Anterior cingulate cortex (tissue), 58 donors: ENCODE results near the gene ZFYVE26.
"Not testable (repeated sequence)": the region's sequence is repeated elsewhere in the genome, so short reads cannot be mapped to it uniquely, and the experiment has no call there.

Source experiments
- DNase-seq, 58 donors: peaks; one replicate each; lab custom pipeline; 2025; lab: John Stamatoyannopoulos, UW

The ZFYVE26 gene

DNA sequence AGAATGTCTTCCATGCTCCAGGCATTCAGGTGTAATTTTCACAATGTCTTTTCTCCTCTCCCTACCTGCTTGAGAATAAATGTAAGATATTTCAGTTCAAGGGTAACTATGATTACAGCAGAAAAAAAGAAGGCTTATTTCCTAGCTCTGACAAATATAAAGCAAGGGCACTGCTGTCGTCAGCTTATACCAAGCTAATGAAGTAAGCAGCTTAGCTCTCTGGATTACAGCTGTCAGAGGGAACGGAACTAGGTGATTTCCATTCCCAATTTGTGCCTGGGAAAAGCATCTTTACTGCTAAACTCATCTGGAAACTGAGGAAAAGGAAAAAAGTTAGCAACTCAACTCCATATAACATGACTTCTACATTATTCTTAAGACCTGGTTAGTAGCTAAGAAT is 56.5 kb downstream of the ZFYVE26 start:
- no peak for DNase-seq

DNA sequence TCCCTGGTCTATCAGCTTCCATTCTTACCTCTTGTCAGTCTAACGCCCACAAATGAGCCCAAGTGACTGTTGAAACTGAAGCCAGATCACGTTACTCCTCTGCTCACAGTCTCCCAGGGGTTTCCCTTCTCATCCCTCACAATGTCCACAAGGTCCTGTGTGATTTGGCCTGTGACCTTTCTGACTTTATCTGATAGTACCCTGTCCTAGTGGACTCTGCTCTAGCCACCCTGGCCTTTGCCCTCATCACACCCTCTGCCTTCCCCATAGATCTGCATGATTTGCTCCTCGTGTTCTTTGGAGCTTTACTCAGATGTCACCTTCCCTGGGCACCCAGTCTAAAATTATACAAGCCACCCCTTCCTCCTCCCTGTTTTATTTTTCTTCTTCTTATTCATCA is 59.2 kb downstream of the ZFYVE26 start:
- DNase-seq: no peak

GRCh38 chr14:67756496-67756895 is 59.9 kb downstream of the ZFYVE26 start:
- no peak for DNase-seq

GRCh38 chr14:67749341-67750084 is 66.9 kb downstream of the ZFYVE26 start:
- peak in 7 of 58 donors; percentile 2 to 40 (median 6) for DNase-seq

DNA sequence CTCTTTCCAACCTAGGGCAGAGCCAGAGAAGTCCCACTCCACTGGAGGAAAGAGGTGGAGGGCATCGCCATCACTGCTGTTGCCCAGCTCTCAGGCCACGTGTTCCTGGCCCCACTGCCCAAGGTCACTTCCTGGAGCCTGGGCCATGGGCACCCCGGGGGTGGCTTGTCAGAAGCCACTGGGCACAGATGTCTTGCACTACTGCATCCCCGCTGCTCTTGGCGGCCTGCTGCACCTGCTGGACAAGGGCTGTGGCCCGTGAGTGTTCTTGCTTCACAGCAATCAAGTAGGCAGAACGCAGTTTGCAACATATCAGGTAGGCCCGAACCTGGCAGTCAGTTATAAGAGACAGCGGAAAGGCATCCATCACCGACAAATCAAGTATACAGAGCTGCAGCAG is 68.1 kb downstream of the ZFYVE26 start:
- no peak for DNase-seq

DNA sequence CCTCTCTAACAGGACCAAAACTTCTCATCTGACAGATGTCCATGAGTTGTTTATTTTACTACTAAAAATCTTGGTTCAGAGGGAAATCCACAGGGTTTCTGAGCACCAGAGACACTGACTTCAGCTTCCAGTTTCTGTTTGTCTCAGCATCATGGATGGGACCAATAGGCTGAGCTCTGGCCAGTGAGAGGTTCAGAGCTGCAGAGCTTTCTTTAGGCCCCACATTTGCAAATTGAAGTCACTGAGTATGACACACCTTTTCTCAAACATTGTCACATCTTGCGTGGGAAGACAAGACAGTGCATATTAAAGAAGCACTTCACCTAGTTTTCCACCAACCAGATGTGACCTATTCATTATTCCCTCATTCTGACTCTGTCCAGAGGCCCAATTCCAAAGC is 69.5 kb downstream of the ZFYVE26 start:
- DNase-seq: no peak

GRCh38 chr14:67744046-67744445 is 72.3 kb downstream of the ZFYVE26 start:
- no peak for DNase-seq

DNA sequence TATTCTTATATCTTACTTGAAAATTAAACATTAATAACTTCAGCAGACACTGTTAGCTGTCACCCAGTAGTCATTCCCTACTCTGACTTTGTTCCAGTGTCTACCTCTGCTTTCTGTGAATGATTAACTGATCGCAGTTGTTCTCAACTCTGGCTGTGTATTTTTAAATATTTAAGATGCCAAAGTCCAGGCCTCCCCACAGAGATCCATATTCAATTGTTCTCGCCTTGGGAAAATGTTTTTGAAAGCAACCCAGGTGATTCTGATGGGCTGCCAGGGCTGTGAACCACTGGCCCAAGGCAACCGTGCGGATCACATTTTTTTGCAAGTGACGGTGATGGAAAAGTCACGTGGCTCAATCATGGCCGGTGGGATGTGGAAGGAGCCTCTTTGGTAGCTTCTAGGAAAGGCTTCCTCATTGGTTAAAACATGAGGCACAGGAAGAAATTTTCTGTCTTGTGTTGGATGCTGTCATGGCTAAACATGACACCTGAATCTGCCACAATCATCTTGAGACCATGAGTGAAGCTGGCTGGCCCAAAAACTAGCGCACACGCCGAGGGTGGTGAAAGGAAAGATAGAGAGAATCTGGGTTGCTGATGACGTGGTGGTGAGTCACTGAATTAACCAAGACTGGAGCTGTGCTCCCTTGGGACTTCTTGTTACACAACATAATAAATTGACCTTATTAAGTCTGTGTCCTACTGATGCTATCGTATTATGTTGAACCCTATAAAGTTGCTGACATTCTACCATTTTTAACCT is 77.5 kb downstream of the ZFYVE26 start:
- DNase-seq: peak in 1 of 58 donors; percentile 4

GRCh38 chr14:67736771-67737170 is 79.6 kb downstream of the ZFYVE26 start:
- no peak for DNase-seq

- DNase-seq: no peak
These were observed 80.8 kb downstream of the ZFYVE26 start for GRCh38 chr14:67735336-67736147.

GRCh38 chr14:67734675-67735074 is 81.7 kb downstream of the ZFYVE26 start:
- no peak for DNase-seq

DNA sequence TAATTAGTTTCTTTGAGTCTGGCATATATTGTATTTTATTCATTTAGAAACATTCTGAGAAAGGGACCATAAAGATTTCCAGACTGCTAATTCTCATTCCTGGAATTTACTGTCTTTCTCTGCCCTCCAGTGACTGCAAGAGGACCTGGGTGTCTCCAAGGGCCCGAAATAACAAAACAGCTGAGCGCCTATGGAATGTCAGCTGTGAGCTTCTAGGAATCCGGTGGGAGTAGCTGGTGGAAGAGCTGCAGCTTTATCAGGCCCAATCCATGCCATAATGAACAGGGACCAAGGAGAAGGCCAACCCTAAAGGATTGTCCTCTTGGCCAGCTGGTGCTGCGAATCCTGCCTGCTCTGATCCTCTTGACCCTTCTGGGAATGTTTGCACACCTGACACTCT is 82.8 kb downstream of the ZFYVE26 start:
- DNase-seq: no peak

GRCh38 chr14:67729072-67729885 is 87.1 kb downstream of the ZFYVE26 start:
- DNase-seq: no peak

GRCh38 chr14:67728258-67728657 is 88.1 kb downstream of the ZFYVE26 start:
- DNase-seq: no peak

DNA sequence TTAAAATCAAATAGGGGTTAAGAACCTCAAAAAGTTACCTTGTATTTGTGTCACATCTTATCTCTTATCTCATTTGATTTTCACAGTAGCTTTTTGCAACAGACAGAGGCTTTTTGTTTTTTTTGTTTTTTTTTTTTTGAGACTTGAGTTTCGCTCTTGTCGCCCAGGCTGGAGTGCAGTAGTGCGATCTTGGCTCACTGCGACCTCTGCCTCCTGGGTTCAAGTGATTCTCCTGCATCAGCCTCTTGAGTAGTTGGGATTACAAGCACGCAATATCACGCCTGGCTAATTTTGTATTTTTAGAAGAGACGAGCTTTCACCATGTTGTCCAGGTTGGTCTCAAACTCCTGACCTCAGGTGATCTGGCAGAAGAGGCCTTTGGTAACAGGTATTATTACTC is 89.0 kb downstream of the ZFYVE26 start:
- DNase-seq: no peak

GRCh38 chr14:67725171-67725570 is 91.2 kb downstream of the ZFYVE26 start:
- DNase-seq: no peak

DNA sequence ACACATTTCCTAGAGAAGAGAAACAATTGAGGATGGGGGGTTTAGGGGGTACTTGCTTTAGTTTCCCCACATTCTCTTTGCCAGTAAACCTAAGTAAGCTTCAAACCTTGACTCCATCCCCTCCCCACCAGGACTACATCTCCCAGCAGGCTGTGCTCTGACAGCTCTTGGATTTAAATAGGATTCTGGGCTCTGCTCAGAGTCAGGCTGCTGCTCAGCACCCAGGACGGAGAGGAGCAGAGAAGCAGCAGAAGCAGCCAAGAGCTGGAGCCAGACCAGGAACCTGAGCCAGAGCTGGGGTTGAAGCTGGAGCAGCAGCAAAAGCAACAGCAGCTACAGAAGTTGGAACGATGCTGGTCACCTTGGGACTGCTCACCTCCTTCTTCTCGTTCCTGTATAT is 94.1 kb downstream of the ZFYVE26 start:
- peak in 52 of 58 donors; percentile 2 to 82 (median 36) for DNase-seq

DNA sequence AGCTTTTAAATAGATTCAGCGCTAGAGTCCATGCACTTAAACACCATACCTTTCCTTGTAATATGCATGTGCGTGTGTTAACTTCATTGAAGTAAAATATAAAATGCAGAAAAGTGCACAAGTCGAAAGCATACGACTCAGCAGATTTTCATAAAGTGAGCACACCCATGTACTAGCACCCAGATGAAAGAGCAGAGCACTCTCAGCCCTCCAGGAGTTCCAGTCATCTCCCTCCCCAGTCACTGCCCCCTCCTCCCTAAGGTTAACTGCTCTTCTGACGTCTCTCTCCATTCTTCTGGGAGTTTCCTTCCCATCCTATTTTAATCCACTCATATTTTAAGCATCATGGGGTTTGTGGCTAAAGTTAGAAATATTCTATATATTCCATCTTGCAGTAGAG is 94.5 kb downstream of the ZFYVE26 start:
- DNase-seq: no peak

DNA sequence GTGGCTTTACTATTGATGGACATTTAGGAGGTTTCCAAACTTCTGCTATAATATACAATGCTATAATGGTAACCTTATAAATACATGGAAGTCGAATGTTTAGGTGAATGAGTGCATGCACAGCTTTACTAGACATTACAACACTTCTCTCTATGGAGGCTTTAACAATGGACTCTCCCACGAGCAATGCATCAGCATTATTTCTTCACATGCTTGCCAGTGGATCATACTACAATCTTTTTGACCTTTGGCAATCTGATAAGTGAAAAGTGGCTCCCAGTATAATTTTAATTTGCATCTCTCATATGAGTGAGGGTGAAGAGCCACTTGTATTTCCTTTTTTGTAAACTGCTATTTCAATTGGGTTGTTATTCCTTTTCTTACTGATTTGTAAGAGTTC is 96.5 kb downstream of the ZFYVE26 start:
- no peak for DNase-seq

DNA sequence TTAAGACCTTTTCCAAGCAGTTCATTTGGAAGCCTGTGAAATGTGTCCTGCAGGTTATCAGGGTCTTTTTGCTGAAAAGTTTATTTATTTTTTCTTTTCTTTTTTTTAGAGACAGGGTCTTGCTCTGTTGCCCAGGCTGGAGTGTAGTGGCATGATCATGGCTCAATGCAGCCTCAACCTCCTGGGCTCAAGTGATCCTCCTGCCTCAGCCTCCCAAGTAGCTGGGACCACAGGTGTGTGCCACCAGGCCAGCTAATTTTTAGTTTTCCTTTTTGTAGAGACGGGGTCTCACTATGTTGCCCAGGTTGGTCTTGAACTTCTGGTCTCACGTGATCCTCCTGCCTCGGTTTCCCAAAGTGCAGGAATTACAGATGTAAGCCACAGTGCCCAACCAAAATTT is 97.0 kb downstream of the ZFYVE26 start:
- not testable (repeated sequence) for DNase-seq
